T-helper 2 cell treated with Interferon-gamma antibody and Interleukin-4, amounts not matched to agents 5 μg/mL and 100 μg/mL, for 36 hours (primary cell): ENCODE results near the gene DOCK2.

Source experiments
- DNase-seq: peaks from one replicate; pipeline ENCODE4 v3.0.0; 2021; ENCODE audit warnings: low spot score
- H3K27ac Mint-ChIP-seq: one replicate; pipeline ENCODE4 v1.8.0; 2021; ENCODE audit warnings: mild to moderate bottlenecking, mixed read lengths
- H3K27me3 Mint-ChIP-seq: one replicate; pipeline ENCODE4 v1.8.0; 2021; ENCODE audit warnings: low read depth, mixed read lengths
- H3K36me3 Mint-ChIP-seq: one replicate; pipeline ENCODE4 v1.8.0; 2021; ENCODE audit warnings: low read depth, mixed read lengths
- H3K4me1 Mint-ChIP-seq: one replicate; pipeline ENCODE4 v1.8.0; 2021; ENCODE audit warnings: low read depth, mixed read lengths
- H3K4me3 Mint-ChIP-seq: one replicate; pipeline ENCODE4 v1.8.0; 2022; ENCODE audit warnings: mild to moderate bottlenecking, moderate library complexity, mixed read lengths
- H3K9me3 Mint-ChIP-seq: one replicate; pipeline ENCODE4 v1.8.0; 2021; ENCODE audit warnings: mixed read lengths

The DOCK2 gene

GRCh38 chr5:169682026-169682425, 45.0 kb downstream of the DOCK2 start:
- peaks cover 76% of the 10 kb centered on the region for H3K36me3 Mint-ChIP-seq
- no peaks in the 10 kb centered on the region for H3K9me3 Mint-ChIP-seq
- H3K4me3 Mint-ChIP-seq: no peak overlapping the region
- peaks cover 1% of the 10 kb centered on the region for H3K4me1 Mint-ChIP-seq
- DNase-seq: no peak
- H3K27ac Mint-ChIP-seq: no peak overlapping the region
- no peaks in the 10 kb centered on the region for H3K27me3 Mint-ChIP-seq

GRCh38 chr5:169686137-169686536, 49.1 kb downstream of the DOCK2 start:
- H3K27ac Mint-ChIP-seq: peak overlapping the region; percentile 14
- H3K27me3 Mint-ChIP-seq: no peaks in the 10 kb centered on the region
- no peak for DNase-seq
- peaks cover 75% of the 10 kb centered on the region for H3K36me3 Mint-ChIP-seq
- peaks cover 3% of the 10 kb centered on the region for H3K4me1 Mint-ChIP-seq
- no peaks in the 10 kb centered on the region for H3K9me3 Mint-ChIP-seq
- no peak overlapping the region for H3K4me3 Mint-ChIP-seq

- Mint-ChIP-seq H3K4me1 (peaks cover 2% of the 10 kb centered on the region), H3K36me3 (peaks cover 72% of the 10 kb centered on the region), H3K4me3 (no peak overlapping the region), H3K27me3 (no peaks in the 10 kb centered on the region), H3K9me3 (no peaks in the 10 kb centered on the region), H3K27ac (no peak overlapping the region)
- no peak for DNase-seq
These were observed 51.0 kb downstream of the DOCK2 start for GRCh38 chr5:169688106-169688505.

GRCh38 chr5:169691471-169691870, 54.4 kb downstream of the DOCK2 start:
- DNase-seq: no peak
- Mint-ChIP-seq H3K9me3 (no peaks in the 10 kb centered on the region), H3K27ac (no peak overlapping the region), H3K36me3 (peaks cover 60% of the 10 kb centered on the region), H3K27me3 (no peaks in the 10 kb centered on the region), H3K4me1 (peaks cover 2% of the 10 kb centered on the region), H3K4me3 (no peak overlapping the region)

GRCh38 chr5:169694091-169694625, 57.1 kb downstream of the DOCK2 start:
- H3K27me3 Mint-ChIP-seq: no peaks in the 10 kb centered on the region
- no peaks in the 10 kb centered on the region for H3K4me1 Mint-ChIP-seq
- no peak for DNase-seq
- no peaks in the 10 kb centered on the region for H3K9me3 Mint-ChIP-seq
- H3K27ac Mint-ChIP-seq: no peak overlapping the region
- H3K4me3 Mint-ChIP-seq: no peak overlapping the region
- peaks cover 68% of the 10 kb centered on the region for H3K36me3 Mint-ChIP-seq

- no peak overlapping the region for H3K27ac Mint-ChIP-seq
- H3K27me3 Mint-ChIP-seq: no peaks in the 10 kb centered on the region
- no peak for DNase-seq
- H3K4me1 Mint-ChIP-seq: no peaks in the 10 kb centered on the region
- H3K36me3 Mint-ChIP-seq: peaks cover 67% of the 10 kb centered on the region
- H3K9me3 Mint-ChIP-seq: no peaks in the 10 kb centered on the region
- no peak overlapping the region for H3K4me3 Mint-ChIP-seq
These were observed 58.0 kb downstream of the DOCK2 start for GRCh38 chr5:169695025-169695625.

- no peak overlapping the region for H3K4me3 Mint-ChIP-seq
- H3K36me3 Mint-ChIP-seq: peaks cover 63% of the 10 kb centered on the region
- H3K9me3 Mint-ChIP-seq: no peaks in the 10 kb centered on the region
- DNase-seq: no peak
- H3K27me3 Mint-ChIP-seq: no peaks in the 10 kb centered on the region
- H3K4me1 Mint-ChIP-seq: no peaks in the 10 kb centered on the region
- no peak overlapping the region for H3K27ac Mint-ChIP-seq
These were observed 58.9 kb downstream of the DOCK2 start for GRCh38 chr5:169695919-169696490.

- Mint-ChIP-seq H3K27ac (no peak overlapping the region), H3K4me3 (no peak overlapping the region), H3K9me3 (no peaks in the 10 kb centered on the region), H3K27me3 (no peaks in the 10 kb centered on the region), H3K36me3 (peaks cover 67% of the 10 kb centered on the region), H3K4me1 (peaks cover 2% of the 10 kb centered on the region)
- no peak for DNase-seq
These were observed 59.8 kb downstream of the DOCK2 start for GRCh38 chr5:169696621-169697510.

GRCh38 chr5:169697511-169697890, 60.4 kb downstream of the DOCK2 start:
- H3K36me3 Mint-ChIP-seq: peaks cover 68% of the 10 kb centered on the region
- DNase-seq: no peak
- H3K9me3 Mint-ChIP-seq: no peaks in the 10 kb centered on the region
- no peaks in the 10 kb centered on the region for H3K27me3 Mint-ChIP-seq
- H3K27ac Mint-ChIP-seq: no peak overlapping the region
- H3K4me1 Mint-ChIP-seq: peaks cover 2% of the 10 kb centered on the region
- no peak overlapping the region for H3K4me3 Mint-ChIP-seq

GRCh38 chr5:169697976-169698375, 60.9 kb downstream of the DOCK2 start:
- H3K4me1 Mint-ChIP-seq: peaks cover 4% of the 10 kb centered on the region
- H3K27ac Mint-ChIP-seq: no peak overlapping the region
- H3K36me3 Mint-ChIP-seq: peaks cover 69% of the 10 kb centered on the region
- H3K4me3 Mint-ChIP-seq: no peak overlapping the region
- no peaks in the 10 kb centered on the region for H3K9me3 Mint-ChIP-seq
- H3K27me3 Mint-ChIP-seq: no peaks in the 10 kb centered on the region
- no peak for DNase-seq

GRCh38 chr5:169700611-169701010, 63.5 kb downstream of the DOCK2 start:
- Mint-ChIP-seq H3K9me3 (no peaks in the 10 kb centered on the region), H3K27ac (no peak overlapping the region), H3K4me1 (peaks cover 7% of the 10 kb centered on the region), H3K27me3 (no peaks in the 10 kb centered on the region), H3K36me3 (peaks cover 69% of the 10 kb centered on the region), H3K4me3 (no peak overlapping the region)
- DNase-seq: no peak

- Mint-ChIP-seq H3K4me3 (no peak overlapping the region), H3K4me1 (peaks cover 7% of the 10 kb centered on the region), H3K9me3 (no peaks in the 10 kb centered on the region), H3K36me3 (peaks cover 73% of the 10 kb centered on the region), H3K27ac (no peak overlapping the region), H3K27me3 (no peaks in the 10 kb centered on the region)
- DNase-seq: no peak
These were observed 64.9 kb downstream of the DOCK2 start for GRCh38 chr5:169701910-169702451.

- Mint-ChIP-seq H3K36me3 (peaks cover 73% of the 10 kb centered on the region), H3K4me3 (no peak overlapping the region), H3K9me3 (no peaks in the 10 kb centered on the region), H3K27me3 (no peaks in the 10 kb centered on the region), H3K27ac (peak overlapping the region; percentile 20), H3K4me1 (peaks cover 7% of the 10 kb centered on the region)
- peak; percentile 36 for DNase-seq
These were observed 65.8 kb downstream of the DOCK2 start for GRCh38 chr5:169702693-169703481.
